ENCODE results near the gene PDCL2.

The PDCL2 gene, protein sequence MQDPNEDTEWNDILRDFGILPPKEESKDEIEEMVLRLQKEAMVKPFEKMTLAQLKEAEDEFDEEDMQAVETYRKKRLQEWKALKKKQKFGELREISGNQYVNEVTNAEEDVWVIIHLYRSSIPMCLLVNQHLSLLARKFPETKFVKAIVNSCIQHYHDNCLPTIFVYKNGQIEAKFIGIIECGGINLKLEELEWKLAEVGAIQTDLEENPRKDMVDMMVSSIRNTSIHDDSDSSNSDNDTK

DNA sequence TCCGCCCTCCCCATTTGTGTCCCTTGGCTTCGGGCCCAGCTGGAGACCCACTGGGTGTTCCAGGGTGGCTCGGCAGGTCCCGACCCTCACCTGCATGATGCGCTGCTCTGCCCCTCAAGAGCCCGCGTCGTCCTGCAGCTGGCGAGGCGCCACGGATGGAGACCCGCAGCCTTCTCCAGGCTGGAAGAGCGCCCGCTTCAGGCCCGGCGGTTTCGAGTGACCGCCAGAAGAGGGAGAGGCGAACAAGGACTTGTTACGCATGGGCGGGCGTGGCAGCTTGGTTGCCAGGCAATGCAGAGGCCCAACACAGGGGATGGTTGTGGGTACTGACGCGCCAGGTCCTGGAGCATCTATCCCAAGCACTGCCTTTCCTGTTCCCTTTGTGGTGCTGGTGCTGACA, at the start of gene PDCL2:
Gene PDCL2, minus strand, starts transcription at position 232 of the 400 bp plus-strand sequence. Its CDS starts 136 bp downstream, at position 96.
- TF ChIP-seq, protein P1, sequence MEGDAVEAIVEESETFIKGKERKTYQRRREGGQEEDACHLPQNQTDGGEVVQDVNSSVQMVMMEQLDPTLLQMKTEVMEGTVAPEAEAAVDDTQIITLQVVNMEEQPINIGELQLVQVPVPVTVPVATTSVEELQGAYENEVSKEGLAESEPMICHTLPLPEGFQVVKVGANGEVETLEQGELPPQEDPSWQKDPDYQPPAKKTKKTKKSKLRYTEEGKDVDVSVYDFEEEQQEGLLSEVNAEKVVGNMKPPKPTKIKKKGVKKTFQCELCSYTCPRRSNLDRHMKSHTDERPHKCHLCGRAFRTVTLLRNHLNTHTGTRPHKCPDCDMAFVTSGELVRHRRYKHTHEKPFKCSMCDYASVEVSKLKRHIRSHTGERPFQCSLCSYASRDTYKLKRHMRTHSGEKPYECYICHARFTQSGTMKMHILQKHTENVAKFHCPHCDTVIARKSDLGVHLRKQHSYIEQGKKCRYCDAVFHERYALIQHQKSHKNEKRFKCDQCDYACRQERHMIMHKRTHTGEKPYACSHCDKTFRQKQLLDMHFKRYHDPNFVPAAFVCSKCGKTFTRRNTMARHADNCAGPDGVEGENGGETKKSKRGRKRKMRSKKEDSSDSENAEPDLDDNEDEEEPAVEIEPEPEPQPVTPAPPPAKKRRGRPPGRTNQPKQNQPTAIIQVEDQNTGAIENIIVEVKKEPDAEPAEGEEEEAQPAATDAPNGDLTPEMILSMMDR (IDR thresholded peaks at IDR 0.05) = no peak

- TF ChIP-seq, protein P1 (IDR thresholded peaks at IDR 0.05) = no peak
Measured at GRCh38 chr4:55637272-55637820, 45.3 kb upstream of the PDCL2 start.

GRCh38 chr4:55636656-55636999, 44.6 kb upstream of the PDCL2 start:
- TF ChIP-seq, protein P1 (IDR thresholded peaks at IDR 0.05) = no peak

- TF ChIP-seq, protein P1 (IDR thresholded peaks at IDR 0.05) = peak; percentile 44; the same call in 1 of the 2 replicates
Measured at GRCh38 chr4:55635741-55636655, 44.0 kb upstream of the PDCL2 start, which contains the start of gene NMU. TSS of gene NMU (minus strand) at chr4:55636298. CDS start at chr4:55636192, 106 bp downstream.

- TF ChIP-seq, protein P1 (IDR thresholded peaks at IDR 0.05) = no peak
Measured at GRCh38 chr4:55635282-55635681, 43.2 kb upstream of the PDCL2 start.

DNA sequence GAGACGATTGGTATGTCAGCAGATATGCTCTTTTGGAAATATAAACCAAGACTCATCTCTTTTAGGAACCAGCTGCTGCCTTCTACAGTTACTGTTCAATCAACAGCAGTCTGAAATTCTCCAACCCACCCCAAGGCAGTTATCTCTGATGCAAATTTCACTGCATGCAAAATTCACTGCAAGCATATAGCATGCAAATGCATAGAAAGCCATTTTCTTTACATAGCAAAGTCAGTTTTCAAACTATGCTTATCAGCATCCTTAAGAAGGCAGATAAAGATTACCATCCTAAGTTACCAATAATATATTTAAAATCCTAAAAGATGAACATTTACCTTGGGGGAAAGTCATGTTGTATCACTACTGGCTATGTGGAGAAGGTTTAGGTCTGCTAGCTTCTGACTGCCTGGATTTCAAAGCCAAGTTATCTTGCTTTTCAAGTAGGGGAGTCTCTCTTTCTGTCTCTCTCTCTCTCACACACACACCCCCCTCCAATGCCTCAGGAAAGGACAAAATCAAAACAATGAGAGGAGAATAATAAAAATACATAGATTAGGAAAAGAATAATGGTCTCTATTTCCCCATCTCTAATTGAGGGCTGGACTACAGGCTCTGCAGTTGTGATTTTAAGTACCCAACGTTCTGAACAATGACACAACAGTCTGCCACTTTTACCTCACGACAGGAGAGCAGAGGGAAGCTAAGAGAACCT, 42.5 kb upstream of the PDCL2 start:
- TF ChIP-seq, protein P1 (IDR thresholded peaks at IDR 0.05) = no peak

DNA sequence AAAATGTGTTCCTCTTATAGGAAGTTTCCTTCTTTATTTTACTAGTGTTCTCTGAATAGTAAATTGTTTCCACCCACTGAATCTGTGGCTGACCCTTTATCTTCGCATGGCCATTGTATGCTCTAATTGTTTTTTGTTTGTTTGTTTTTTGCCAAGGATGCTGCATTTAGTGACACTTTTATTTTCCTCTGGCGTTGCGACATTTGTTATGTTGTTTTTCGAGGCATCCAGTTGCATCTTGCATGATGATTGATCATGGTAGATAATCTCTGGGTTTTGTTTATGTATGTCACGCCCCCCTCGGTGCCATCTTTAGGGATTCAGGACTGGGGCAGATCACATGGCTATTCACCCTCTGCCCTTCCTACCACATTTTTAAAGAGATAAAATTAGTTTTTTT, 41.9 kb upstream of the PDCL2 start:
- TF ChIP-seq, protein P1 (IDR thresholded peaks at IDR 0.05) = no peak

All from LNCAP (cell line).